H1 (cell line): ENCODE measurements around the gene ARHGAP10. TPM values are rescaled to one million over a fixed set of nuclear protein-coding genes. Genes with fewer than 3 reads are reported as not detected.

Experiments
- CTCF ChIA-PET: fragments of 300-600 bp; sonication (Branson Sonifier 250); formaldehyde crosslinking; loops from one replicate; lab custom pipeline; 2021; ENCODE audit not compliant: partially characterized antibody; lab: Charles Lee
- POLR2A ChIA-PET: fragments of 300-600 bp; sonication (Branson Sonifier 250); formaldehyde crosslinking; loops from one replicate; lab custom pipeline; 2021; ENCODE audit warnings: inconsistent platforms; ENCODE audit not compliant: partially characterized antibody; lab: Charles Lee
- DNase-seq, 2 experiments: peaks; one replicate each; pipeline versions ENCODE4 v3.0.0 to v3.0.0-alpha.2; 2010 to 2022; ENCODE audit warnings: low spot score in 2 of 2, low read depth in 1 of 2, mixed read lengths in 1 of 2
- FAIRE-seq: peaks from 2 replicates; lab custom pipeline; 2011; peaks lifted over from hg19 to GRCh38; lab: Jason Lieb, UNC
- H2AFZ ChIP-seq: 2 replicates; pipeline ENCODE4 v1.8.1; 2012; ENCODE audit warnings: low read length, inconsistent platforms
- H2AK5ac ChIP-seq: 2 replicates; pipeline ENCODE4 v1.6.1; 2013; ENCODE audit warnings: low read depth, low read length
- H2BK120ac ChIP-seq: replicated peaks from 2 replicates; pipeline ENCODE3; 2013; ENCODE audit warnings: low read depth, low read length, inconsistent platforms
- H2BK12ac ChIP-seq: 2 replicates; pipeline ENCODE4 v1.6.1; 2013; ENCODE audit warnings: low read depth, low read length
- H2BK15ac ChIP-seq: 2 replicates; pipeline ENCODE4 v1.6.1; 2013; ENCODE audit warnings: low read length
- H2BK20ac ChIP-seq: 2 replicates; pipeline ENCODE4 v1.6.1; 2013; ENCODE audit warnings: low read length
- H2BK5ac ChIP-seq: 2 replicates; pipeline ENCODE4 v1.6.1; 2013; ENCODE audit warnings: low read depth, low read length
- H3K14ac ChIP-seq: 2 replicates; pipeline ENCODE4 v1.6.1; 2013; ENCODE audit warnings: inconsistent platforms; ENCODE audit not compliant: insufficient read length
- H3K18ac ChIP-seq: 2 replicates; pipeline ENCODE4 v1.6.1; 2013; ENCODE audit warnings: low read length; ENCODE audit errors: extremely low read depth
- H3K23ac ChIP-seq: 2 replicates; pipeline ENCODE4 v1.6.1; 2013; ENCODE audit warnings: inconsistent platforms; ENCODE audit not compliant: insufficient read length
- H3K23me2 ChIP-seq: 2 replicates; pipeline ENCODE4 v1.6.1; 2013; ENCODE audit warnings: low read depth, low read length
- H3K27ac ChIP-seq: 2 replicates; pipeline ENCODE4 v1.6.1; 2011; ENCODE audit warnings: low read depth, low read length, inconsistent platforms
- H3K27me3 ChIP-seq, 4 experiments: replicated peaks in 1 of 4; 1 replicate in 1 of 4; 2 replicates in 3 of 4; pipeline versions ENCODE4 v1.6.1 to v1.8.1; 2011 to 2013; ENCODE audit warnings: low read length in 3 of 4, mild to moderate bottlenecking in 3 of 4, inconsistent platforms in 2 of 4, mixed read lengths in 2 of 4, moderate library complexity in 1 of 4; ENCODE audit not compliant: control insufficient read depth in 3 of 4, insufficient read depth in 3 of 4; ENCODE audit errors: extremely low read depth in 1 of 4
- H3K36me3 ChIP-seq, 4 experiments: 2 replicates each; pipeline versions ENCODE4 v1.6.1 to v1.8.1; 2011 to 2013; ENCODE audit warnings: mild to moderate bottlenecking in 4 of 4, low read length in 3 of 4, moderate library complexity in 2 of 4, control low read depth in 1 of 4, inconsistent platforms in 1 of 4; ENCODE audit not compliant: insufficient read depth in 4 of 4, control insufficient read depth in 2 of 4
- H3K4ac ChIP-seq: replicated peaks from 2 replicates; pipeline ENCODE3; 2013; ENCODE audit warnings: low read length, low read depth, mixed read lengths, inconsistent platforms; ENCODE audit not compliant: insufficient read length
- H3K4me1 ChIP-seq, 4 experiments: replicated peaks in 1 of 4; 1 replicate in 1 of 4; 2 replicates in 3 of 4; pipeline versions ENCODE4 v1.6.1 to v1.8.1; 2011 to 2013; ENCODE audit warnings: low read length in 3 of 4, inconsistent platforms in 2 of 4, mixed read lengths in 1 of 4; ENCODE audit not compliant: insufficient read depth in 4 of 4, control insufficient read depth in 3 of 4
- H3K4me2 ChIP-seq, 2 experiments: 2 replicates each; pipeline versions ENCODE4 v1.6.1 to v1.8.1; 2011 to 2013; ENCODE audit warnings: low read depth in 2 of 2, low read length in 2 of 2, control low read depth in 1 of 2, inconsistent platforms in 1 of 2, mild to moderate bottlenecking in 1 of 2; ENCODE audit not compliant: insufficient read depth in 1 of 2
- H3K4me3 ChIP-seq, 4 experiments: fragments of 200-600, 300-600 bp in 1 of 4; sonication (generic), shearing (Covaris generic), sonication (Bioruptor Twin) in 1 of 4; 2 replicates each; pipeline versions ENCODE4 v1.5.1 to v1.8.1; 2011 to 2016; ENCODE audit warnings: low read length in 4 of 4, low read depth in 3 of 4, control low read depth in 2 of 4, inconsistent platforms in 2 of 4, mild to moderate bottlenecking in 2 of 4, mixed read lengths in 1 of 4, moderate library complexity in 1 of 4; ENCODE audit not compliant: insufficient read depth in 2 of 4; ENCODE audit errors: extremely low read depth in 1 of 4
- H3K56ac ChIP-seq: replicated peaks from 2 replicates; pipeline ENCODE3; 2013; ENCODE audit warnings: low read depth, mild to moderate bottlenecking, mixed read lengths, low read length, inconsistent platforms; ENCODE audit not compliant: insufficient read length
- H3K79me1 ChIP-seq: 2 replicates; pipeline ENCODE4 v1.6.1; 2013; ENCODE audit warnings: low read depth, low read length, control low read depth
- H3K79me2 ChIP-seq, 2 experiments: 2 replicates each; pipeline versions ENCODE4 v1.6.1 to v1.8.1; 2012 to 2013; ENCODE audit warnings: low read length in 2 of 2, mild to moderate bottlenecking in 2 of 2, inconsistent platforms in 1 of 2; ENCODE audit not compliant: insufficient read depth in 2 of 2, control insufficient read depth in 1 of 2
- H3K9ac ChIP-seq, 4 experiments: replicated peaks in 1 of 4; 1 replicate in 1 of 4; 2 replicates in 3 of 4; pipeline versions ENCODE4 v1.6.1 to v1.8.1; 2011 to 2013; ENCODE audit warnings: low read depth in 3 of 4, low read length in 3 of 4, control low read depth in 2 of 4, mild to moderate bottlenecking in 2 of 4, moderate library complexity in 2 of 4, inconsistent platforms in 1 of 4; ENCODE audit errors: extremely low read depth in 1 of 4
- H3K9me3 ChIP-seq, 2 experiments: 2 replicates each; pipeline versions ENCODE4 v1.6.1 to v1.8.1; 2012 to 2013; ENCODE audit warnings: mild to moderate bottlenecking in 2 of 2, moderate library complexity in 2 of 2, control low read depth in 1 of 2, inconsistent platforms in 1 of 2, low read depth in 1 of 2, low read length in 1 of 2, mixed read lengths in 1 of 2; ENCODE audit not compliant: insufficient read depth in 2 of 2
- H4K20me1 ChIP-seq, 2 experiments: replicated peaks in 1 of 2; 2 replicates each; pipeline versions ENCODE3 to v1.8.1; 2011 to 2013; ENCODE audit warnings: inconsistent platforms in 2 of 2, low read length in 2 of 2, mild to moderate bottlenecking in 1 of 2; ENCODE audit not compliant: insufficient read depth in 2 of 2, control insufficient read depth in 1 of 2
- H4K5ac ChIP-seq: 2 replicates; pipeline ENCODE4 v1.6.1; 2013; ENCODE audit warnings: low read length, low read depth, mixed read lengths, inconsistent platforms; ENCODE audit not compliant: insufficient read length
- H4K8ac ChIP-seq: 2 replicates; pipeline ENCODE4 v1.8.0; 2013; ENCODE audit warnings: mild to moderate bottlenecking, moderate library complexity, low read length, inconsistent platforms; ENCODE audit not compliant: insufficient read depth; ENCODE audit errors: extremely low read depth
- H4K91ac ChIP-seq: replicated peaks from 2 replicates; pipeline ENCODE3; 2013; ENCODE audit warnings: low read length, mixed read lengths, inconsistent platforms; ENCODE audit not compliant: insufficient read length
- CHD1 ChIP-seq: IDR thresholded peaks from 2 replicates; pipeline ENCODE4 v1.6.1; 2012; ENCODE audit warnings: low read depth, low read length, improper control_type of control experiment
- EGR1 ChIP-seq: IDR thresholded peaks from 2 replicates; pipeline ENCODE4 v1.6.1; 2011; ENCODE audit warnings: low read depth, low read length, borderline replicate concordance
- HDAC2 ChIP-seq, 2 experiments: fragments of 300-600 bp in 1 of 2; sonication (generic) in 1 of 2; IDR thresholded peaks; 2 replicates each; pipeline ENCODE4 v1.6.1; 2011 to 2012; ENCODE audit warnings: low read depth in 2 of 2, low read length in 2 of 2, mild to moderate bottlenecking in 2 of 2, moderate library complexity in 2 of 2, borderline replicate concordance in 1 of 2, inconsistent platforms in 1 of 2
- KDM4A ChIP-seq: IDR thresholded peaks from one replicate; pipeline ENCODE4 v1.7.1; 2012; ENCODE audit warnings: low read depth, mild to moderate bottlenecking, moderate library complexity, low read length, inconsistent platforms; ENCODE audit not compliant: severe bottlenecking
- KDM5A ChIP-seq: fragments of 200-600 bp; IDR thresholded peaks from 2 replicates; pipeline ENCODE4 v1.7.1; 2012; ENCODE audit warnings: mild to moderate bottlenecking, low read length, inconsistent platforms, mixed read lengths
- MAFK ChIP-seq: IDR thresholded peaks from 2 replicates; pipeline ENCODE4 v1.6.1; 2012; ENCODE audit warnings: low read depth, mild to moderate bottlenecking, improper control_type of control experiment, low read length
- NANOG ChIP-seq: IDR thresholded peaks from 2 replicates; pipeline ENCODE4 v1.6.1; 2011; ENCODE audit warnings: low read length, low read depth, mild to moderate bottlenecking, inconsistent platforms; ENCODE audit not compliant: insufficient read depth, poor library complexity, severe bottlenecking
- RAD21 ChIP-seq, 2 experiments: IDR thresholded peaks in 1 of 2; conservative IDR thresholded peaks in 1 of 2; 2 replicates each; pipeline ENCODE4 v1.6.1; 2011; ENCODE audit warnings: low read depth in 2 of 2, low read length in 2 of 2, improper control_type of control experiment in 1 of 2, inconsistent platforms in 1 of 2, mild to moderate bottlenecking in 1 of 2, moderate library complexity in 1 of 2
- RNF2 ChIP-seq: fragments of 200-900, 300-1000 bp; sonication (generic); IDR thresholded peaks from 2 replicates; pipeline ENCODE4 v1.7.1; 2016; ENCODE audit warnings: borderline replicate concordance, low read depth, mild to moderate bottlenecking, antibody characterized with exemption, low read length; ENCODE audit not compliant: poor library complexity, severe bottlenecking; ENCODE audit errors: missing control alignments
- YY1 ChIP-seq: IDR thresholded peaks from 2 replicates; pipeline ENCODE4 v1.6.1; 2011; ENCODE audit warnings: low read depth, mild to moderate bottlenecking, low read length
- ZNF274 ChIP-seq: IDR thresholded peaks from 2 replicates; pipeline ENCODE4 v1.7.0; 2012; ENCODE audit warnings: low read length, borderline replicate concordance; ENCODE audit errors: extremely low read depth
- WGBS, 2 experiments: shearing (Covaris generic) in 1 of 2; methylation state at CpG; one replicate each; pipeline versions ENCODE4 v1.1.6 to v1.1.7; 2013 to 2015; ENCODE audit warnings: low lambda C conversion rate in 2 of 2, mixed read lengths in 2 of 2, inconsistent platforms in 1 of 2, low coverage in 1 of 2, missing lambda C conversion rate in 1 of 2; ENCODE audit not compliant: insufficient replicate concordance in 2 of 2, insufficient coverage in 1 of 2, insufficient read length in 1 of 2; ENCODE audit errors: extremely low coverage in 1 of 2, missing lambda C conversion rate in 1 of 2; 5-methylcytosine and 5-hydroxymethylcytosine counted together
- polyA plus RNA-seq, 7 experiments: library from polyadenylated mRNA; depleted of rRNA in 3 of 7; stranded (reverse) in 5 of 7; unstranded in 2 of 7; fragments of >200 nt in 5 of 7; fragments of 200-250 nt in 2 of 7; gene quantifications; 1 replicate in 5 of 7; 2 replicates in 1 of 7; 4 replicates in 1 of 7; pipeline versions ENCODE4 v1.2.1 to v1.2.3, GENCODE V29; 2011 to 2013; ENCODE audit warnings: missing spikeins in 2 of 7, mixed read lengths in 2 of 7
- total RNA-seq: library from RNA; stranded (reverse); fragmentation: NEBNext Ultra II Directional; extraction: Animal tissue kit (Norgen Biotek cat#: 25700); gene quantifications from 2 replicates; pipeline ENCODE4 v1.2.1, GENCODE V29; 2021
- TF ChIP-seq, protein P1 (sequence below): IDR thresholded peaks from 2 replicates; pipeline ENCODE4 v1.6.1; 2012; ENCODE audit warnings: inconsistent platforms

The ARHGAP10 gene
- total and polyA plus RNA-seq, 2 of the 8 experiments (the other 6 are each of a cell fraction or from before 2014, with no cell fraction given) = 3.7 to 6.1 TPM

DNA sequence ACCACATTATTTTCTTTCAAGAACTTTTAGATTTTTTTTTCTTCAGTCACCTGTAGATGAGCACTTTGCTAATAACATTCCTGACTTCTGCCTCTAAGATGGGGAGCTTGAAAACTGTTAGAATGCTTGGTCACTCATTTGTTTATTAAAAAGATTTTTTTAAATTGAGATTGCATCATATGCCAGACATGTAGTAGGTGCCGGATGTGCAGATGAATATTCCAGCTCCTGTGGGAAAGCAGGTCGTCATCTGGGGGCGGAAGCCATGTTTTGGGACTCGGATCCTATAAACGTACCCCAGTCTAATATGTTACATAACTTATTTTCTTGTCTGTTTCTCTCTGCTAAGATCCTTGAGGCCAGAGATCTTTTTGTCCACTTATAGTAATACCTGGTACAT lies 236.8 kb downstream of the ARHGAP10 start:
- no peak overlapping the region for H2BK15ac ChIP-seq
- no peak for DNase-seq
- 91% methylated on average over 5 of the region's 5 CpGs; no CpG with 5 or more reads in 1 of the 2 experiments for WGBS, 2 experiments
- no peak for FAIRE-seq
- H3K79me2 ChIP-seq = no peaks in the 10 kb centered on the region
- no peak overlapping the region for H3K56ac ChIP-seq
- no peak overlapping the region for H2BK20ac ChIP-seq
- no peaks in the 10 kb centered on the region for H3K36me3 ChIP-seq
- H2BK120ac ChIP-seq = no peak overlapping the region
- H3K4me3 ChIP-seq = no peak overlapping the region
- no peak overlapping the region for H4K8ac ChIP-seq
- H3K23me2 ChIP-seq = no peaks in the 10 kb centered on the region
- no peak for TF ChIP-seq RNF2
- TF ChIP-seq, protein P1, sequence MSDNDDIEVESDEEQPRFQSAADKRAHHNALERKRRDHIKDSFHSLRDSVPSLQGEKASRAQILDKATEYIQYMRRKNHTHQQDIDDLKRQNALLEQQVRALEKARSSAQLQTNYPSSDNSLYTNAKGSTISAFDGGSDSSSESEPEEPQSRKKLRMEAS = no peak
- no peak for TF ChIP-seq CHD1
- no peak for TF ChIP-seq YY1
- no peak for TF ChIP-seq NANOG
- TF ChIP-seq ZNF274 = no peak
- TF ChIP-seq KDM5A = no peak
- no peak for TF ChIP-seq RAD21 (IDR thresholded peaks at IDR 0.05 in 1 of 2, conservative IDR thresholded peaks at IDR 0.05 in 1 of 2; ENCODE audit: low read depth in 2 of 2, low read length in 2 of 2)
- no peak for TF ChIP-seq EGR1
- TF ChIP-seq HDAC2 (IDR thresholded peaks at IDR 0.05; ENCODE audit: borderline replicate concordance in 1 of 2, low read depth in 2 of 2, low read length in 2 of 2) = no peak
- no peak for TF ChIP-seq MAFK
- TF ChIP-seq KDM4A = no peak
- TF ChIP-seq, all 59 proteins: peak for 0
- Histone ChIP-seq H3K9ac (no peak overlapping the region), H3K4me2 (no peak overlapping the region), H3K27me3 (no peaks in the 10 kb centered on the region), H3K18ac (no peak overlapping the region), H3K4ac (no peak overlapping the region), H3K14ac (no peak overlapping the region), H3K79me1 (no peaks in the 10 kb centered on the region), H2AFZ (no peak overlapping the region), H4K20me1 (no peaks in the 10 kb centered on the region), H4K5ac (no peak overlapping the region), H4K91ac (no peak overlapping the region), H3K27ac (no peak overlapping the region), H2AK5ac (no peak overlapping the region), H2BK12ac (no peak overlapping the region), H3K9me3 (no peaks in the 10 kb centered on the region), H3K4me1 (peaks cover 2 to 5% (median 4%) of the 10 kb centered on the region in 4 experiments; a peak in 4 of 7 replicates), H3K23ac (no peak overlapping the region), H2BK5ac (no peak overlapping the region)
- CTCF ChIA-PET = interaction anchor here (0.6 to 1.0 kb wide), 2 partner anchors 36 to 569 kb away, joined by 3 read pairs; no protein-coding TSS in a partner anchor
- POLR2A ChIA-PET = no interaction called here
